Measurements from ENCODE around the gene LY6G5B. TPM values are rescaled to one million over a fixed set of nuclear protein-coding genes. Genes with fewer than 3 reads are reported as not detected.
A peak's percentile ranks its signal among the peaks of the same experiment; 100 is the strongest.

Gene LY6G5B
- total RNA-seq, 1 experiment from 2014 or later = 3.6 TPM

DNA sequence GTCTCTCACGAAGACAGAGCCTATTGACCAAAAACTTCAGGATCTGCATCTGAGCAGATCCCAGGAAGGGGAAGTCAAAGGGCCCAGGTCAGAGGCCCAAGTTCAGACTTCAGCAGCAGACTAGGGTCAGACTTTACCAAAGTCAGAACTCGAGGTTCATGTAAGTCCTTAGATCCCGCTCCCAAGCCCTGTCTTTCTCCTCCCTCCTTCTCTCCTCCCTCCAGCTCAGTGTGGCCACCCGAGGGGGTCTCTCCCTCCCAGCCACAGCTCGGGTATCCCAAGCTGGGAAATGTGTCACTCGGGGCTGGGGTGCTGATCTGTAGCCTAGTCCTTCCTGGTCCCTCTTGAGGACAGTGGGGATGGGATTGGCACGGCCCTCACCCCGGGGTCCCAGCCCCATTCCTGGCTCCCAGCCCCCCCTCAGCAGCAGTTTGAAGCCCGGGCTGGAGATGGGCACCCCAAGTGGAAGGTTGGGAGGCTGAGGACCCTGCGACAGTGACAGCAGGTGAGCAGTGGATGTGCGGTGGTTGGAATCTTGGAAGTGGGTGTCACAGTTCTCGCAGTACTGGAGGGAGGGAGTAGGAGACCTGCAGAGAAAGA lies 7.6 kb upstream of the LY6G5B start:
- DNase-seq (ENCODE audit: low spot score) = no peak

DNA sequence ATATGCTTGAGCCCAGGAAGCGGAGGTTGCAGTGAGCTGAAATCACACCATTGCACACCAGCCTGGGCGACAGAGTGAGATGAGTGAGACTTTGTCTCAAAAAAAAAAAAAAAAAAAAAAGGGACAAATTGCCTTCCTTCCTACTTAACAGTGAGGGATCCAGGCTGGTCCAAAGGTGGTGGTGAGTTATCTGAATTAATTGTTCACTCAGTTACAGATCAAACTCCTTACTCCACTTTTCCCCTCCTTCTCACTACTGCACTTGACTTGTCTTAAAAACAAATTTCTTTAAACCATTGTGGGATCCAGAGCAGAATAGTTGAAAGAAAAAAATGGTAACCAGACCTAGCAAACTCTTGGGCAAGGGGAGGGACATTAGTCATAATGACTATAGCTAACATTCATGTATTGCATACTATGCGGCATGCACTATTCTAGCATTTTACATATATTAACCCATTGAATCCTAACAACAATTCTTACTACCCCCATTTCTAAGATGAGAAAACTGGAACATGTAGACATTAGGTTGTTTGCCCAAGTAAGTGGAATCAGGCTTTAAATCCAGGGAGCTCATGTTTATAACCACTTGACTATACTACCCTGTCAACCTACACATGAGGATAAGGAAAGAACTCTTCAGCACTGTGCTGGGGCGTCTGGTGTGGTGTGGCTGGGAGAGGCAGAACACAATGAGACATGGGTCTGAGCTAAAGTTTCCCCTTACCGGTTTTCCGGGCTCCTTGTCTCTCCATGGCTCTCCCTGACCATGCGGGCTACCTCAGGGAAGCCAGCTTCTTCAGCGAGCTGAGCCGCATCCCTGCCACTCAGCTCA lies 6.4 kb upstream of the LY6G5B start:
- no peak for DNase-seq (ENCODE audit: low spot score)

DNA sequence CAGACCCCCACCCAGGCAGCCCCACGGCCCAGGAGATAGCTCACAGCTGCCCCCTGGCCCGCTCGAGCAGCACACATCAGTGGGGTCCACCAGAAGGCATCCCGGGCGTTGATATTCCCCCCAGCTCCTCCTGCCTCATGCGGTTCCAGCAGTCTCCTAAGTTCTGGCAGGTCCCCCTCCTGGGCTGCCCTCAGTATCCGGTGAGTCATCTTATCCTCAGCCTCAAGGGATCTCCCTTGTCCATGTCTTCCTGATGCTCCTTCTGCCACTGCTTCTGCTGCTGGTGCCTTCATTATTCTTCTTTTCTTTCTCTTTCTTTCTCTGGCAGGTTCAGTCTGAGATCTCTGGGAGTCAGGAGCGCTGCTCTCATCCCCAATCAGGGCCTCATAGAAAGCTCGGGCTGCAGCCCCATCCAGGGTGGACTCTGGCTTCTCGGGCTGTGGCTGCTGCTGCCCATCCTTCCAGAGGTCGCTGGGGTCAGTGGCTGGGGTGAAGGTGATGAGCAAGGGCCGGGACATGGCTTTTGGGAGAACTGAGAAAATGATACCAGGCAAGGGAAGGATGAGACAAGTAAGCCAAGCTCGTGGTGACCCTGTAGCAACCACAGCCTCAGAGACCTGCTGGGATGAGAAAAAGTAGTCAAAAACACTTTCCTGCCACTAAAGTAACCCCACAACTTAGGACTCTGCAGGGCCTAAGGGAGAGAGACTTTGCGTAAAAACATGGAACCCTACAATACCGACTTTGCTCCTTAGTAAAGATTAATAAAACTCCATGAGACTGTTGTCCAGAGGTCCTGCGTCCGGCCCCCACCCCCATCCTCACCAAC lies 5.6 kb upstream of the LY6G5B start:
- no peak for DNase-seq (ENCODE audit: low spot score)

DNA sequence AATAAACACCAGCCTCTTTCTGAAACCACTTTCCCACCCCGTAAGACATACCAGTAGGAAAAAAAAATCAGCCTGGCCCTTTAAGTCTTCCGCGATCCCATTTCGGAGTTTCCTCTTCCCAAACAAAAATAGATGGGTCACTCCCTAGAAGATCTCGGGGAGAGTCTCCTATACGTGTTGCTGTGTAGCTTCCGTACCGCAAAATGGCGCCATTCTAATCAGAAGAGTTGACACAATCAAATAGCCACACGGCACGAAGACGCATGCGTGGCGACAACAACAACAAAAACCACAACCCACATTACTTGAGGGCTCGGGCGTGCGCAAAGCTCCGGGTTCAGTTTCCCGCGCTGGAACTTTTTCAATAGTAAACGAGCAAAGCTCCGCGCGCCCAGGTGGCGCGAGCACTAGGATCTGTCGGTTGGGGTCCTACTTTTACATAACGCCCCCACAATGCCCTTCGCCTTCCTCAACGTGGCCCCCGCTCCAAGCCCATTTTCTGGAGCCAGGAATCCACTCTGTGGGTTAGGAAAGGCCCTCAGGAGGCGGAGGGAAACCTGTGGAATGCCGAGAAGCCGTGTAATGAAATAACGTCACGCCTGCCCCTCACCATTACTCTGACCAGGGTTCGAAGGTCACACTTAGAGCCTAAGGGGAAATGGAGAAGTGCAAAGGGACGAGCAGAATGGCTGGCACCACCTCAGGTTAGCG lies 4.8 kb upstream of the LY6G5B start, which contains the start of gene GPANK1:
GPANK1 (minus strand) TSS at position 208 of the 711 bp plus-strand sequence. CDS start 519 bp downstream, outside the sequence.
- peak; percentile 91 for DNase-seq (ENCODE audit: low spot score)

DNA sequence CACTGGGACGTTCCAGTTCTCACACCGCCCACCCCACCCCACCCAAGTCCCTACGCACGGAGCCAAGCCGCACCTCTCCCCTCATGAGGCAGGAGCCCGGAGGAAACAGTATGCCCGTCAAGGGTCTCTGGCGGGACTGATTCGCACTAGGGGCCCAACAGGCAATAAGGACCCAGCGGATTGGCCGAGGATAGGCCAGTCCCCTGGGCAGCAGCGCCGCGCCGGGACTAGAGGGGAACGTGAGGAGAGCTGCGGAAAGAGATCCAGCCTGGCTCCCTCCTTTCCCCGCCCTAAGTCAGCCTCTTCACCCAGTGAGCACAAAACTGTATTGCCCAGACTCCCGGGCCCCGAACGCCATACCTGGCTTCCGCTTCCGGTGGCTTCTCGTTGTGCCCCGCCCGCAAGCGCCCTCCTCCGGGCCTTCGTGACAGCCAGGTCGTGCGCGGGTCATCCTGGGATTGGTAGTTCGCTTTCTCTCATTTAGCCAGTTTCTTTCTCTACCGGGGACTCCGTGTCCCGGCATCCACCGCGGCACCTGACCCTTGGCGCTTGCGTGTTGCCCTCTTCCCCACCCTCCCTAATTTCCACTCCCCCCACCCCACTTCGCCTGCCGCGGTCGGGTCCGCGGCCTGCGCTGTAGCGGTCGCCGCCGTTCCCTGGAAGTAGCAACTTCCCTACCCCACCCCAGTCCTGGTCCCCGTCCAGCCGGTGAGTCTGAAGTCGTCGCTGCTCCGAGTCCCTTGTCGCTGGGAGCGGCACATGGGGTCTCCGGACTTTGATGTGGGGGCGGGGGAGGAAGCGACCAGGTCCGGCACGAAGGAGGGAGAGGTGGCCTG lies 4.1 kb upstream of the LY6G5B start, which contains the start of gene CSNK2B:
CSNK2B (plus strand) TSS at position 580 of the 836 bp plus-strand sequence. CDS start 752 bp downstream, outside the sequence.
- peak; percentile 97 for DNase-seq (ENCODE audit: low spot score)

DNA sequence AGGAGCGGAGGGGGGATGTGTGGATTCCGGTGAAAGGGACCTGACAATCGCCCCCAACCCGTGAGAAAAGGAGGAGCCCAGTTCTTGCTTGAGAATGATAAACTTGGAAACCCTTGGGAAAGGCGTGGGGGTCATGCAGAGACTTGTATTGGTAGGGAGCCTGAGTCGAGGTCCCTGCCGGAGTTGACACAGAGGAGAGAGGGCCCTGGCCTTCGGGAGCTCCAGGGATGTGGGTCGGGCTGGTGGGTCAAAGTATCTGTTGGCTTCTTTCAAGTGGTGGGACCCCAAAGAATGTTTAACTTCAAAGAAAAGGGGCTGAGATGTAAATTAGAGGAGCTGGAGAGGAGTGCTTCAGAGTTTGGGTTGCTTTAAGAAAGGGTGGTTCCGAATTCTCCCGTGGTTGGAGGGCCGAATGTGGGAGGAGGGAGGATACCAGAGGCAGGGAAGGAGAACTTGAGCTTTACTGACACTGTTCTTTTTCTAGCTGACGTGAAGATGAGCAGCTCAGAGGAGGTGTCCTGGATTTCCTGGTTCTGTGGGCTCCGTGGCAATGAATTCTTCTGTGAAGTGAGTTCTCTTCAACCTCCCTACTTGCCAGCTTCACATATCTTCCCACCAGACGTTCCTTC lies 3.3 kb upstream of the LY6G5B start:
- no peak for DNase-seq (ENCODE audit: low spot score)

DNA sequence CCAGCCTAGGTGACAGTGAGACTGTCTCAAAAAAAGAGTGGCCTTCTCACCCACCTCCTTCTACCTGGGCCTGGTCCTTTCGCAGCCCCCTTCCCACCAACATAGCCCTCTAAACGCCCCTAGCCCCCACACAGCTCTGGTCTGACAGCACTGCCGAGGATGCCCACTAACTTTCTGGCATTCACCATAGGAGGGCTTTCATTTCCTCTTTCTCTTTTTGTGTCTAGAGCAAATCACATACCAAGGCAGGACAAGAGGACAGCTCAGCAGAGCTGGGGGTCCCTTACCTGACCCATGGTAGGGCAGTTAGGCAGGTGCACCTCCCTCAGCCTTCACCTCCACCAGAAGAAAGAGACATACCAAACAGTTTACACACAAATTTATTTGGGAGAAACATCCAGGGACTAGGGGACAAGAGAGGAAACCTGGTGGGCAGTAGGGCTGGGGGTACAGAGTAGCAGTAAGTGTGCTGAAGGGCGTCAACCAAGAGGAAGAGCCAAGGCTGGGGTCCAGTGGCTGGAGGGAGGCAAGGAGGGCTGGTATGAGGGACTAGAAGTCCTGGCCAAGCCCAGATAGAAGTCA lies 6.6 kb downstream of the LY6G5B start:
- DNase-seq (ENCODE audit: low spot score) = no peak

DNA sequence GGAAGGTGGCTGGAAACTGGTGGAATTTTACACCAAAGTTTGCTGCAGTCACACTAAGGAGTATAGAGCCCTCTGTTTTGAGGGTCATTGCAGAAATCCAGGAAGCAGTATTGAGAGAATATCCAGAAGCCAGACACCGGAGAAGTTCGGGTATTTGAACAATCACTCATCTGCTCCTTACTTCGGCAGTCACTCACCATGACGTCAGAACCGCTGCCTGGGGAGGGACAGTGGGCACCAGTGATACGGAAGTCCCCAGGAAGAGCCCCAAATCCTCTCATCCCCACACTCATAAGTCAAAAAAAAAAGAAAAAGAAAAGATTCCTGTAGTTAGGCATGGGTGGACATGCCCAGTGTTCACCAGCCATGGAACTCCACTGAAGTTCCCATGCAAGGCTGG lies 7.1 kb downstream of the LY6G5B start:
- no peak for DNase-seq (ENCODE audit: low spot score)

DNA sequence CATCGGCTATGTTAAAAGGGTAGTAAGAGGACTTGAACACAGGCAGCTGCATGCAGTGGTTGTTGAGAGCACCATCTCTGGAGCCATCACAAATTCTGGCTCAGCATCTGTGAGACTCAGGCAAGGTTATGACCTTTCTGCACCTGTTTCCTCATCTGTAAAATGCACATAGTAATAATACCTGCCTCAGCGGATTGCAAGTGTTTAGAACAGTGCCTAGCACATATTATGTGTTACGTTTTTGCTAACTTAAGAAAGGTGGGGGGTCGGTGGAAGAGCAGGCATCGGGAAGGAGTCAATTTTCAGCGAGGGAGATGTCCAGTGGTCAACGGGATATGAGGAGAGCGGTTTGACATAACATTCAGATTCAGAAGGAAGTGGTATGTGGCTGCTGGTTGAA lies 8.2 kb downstream of the LY6G5B start:
- no peak for DNase-seq (ENCODE audit: low spot score)

DNA sequence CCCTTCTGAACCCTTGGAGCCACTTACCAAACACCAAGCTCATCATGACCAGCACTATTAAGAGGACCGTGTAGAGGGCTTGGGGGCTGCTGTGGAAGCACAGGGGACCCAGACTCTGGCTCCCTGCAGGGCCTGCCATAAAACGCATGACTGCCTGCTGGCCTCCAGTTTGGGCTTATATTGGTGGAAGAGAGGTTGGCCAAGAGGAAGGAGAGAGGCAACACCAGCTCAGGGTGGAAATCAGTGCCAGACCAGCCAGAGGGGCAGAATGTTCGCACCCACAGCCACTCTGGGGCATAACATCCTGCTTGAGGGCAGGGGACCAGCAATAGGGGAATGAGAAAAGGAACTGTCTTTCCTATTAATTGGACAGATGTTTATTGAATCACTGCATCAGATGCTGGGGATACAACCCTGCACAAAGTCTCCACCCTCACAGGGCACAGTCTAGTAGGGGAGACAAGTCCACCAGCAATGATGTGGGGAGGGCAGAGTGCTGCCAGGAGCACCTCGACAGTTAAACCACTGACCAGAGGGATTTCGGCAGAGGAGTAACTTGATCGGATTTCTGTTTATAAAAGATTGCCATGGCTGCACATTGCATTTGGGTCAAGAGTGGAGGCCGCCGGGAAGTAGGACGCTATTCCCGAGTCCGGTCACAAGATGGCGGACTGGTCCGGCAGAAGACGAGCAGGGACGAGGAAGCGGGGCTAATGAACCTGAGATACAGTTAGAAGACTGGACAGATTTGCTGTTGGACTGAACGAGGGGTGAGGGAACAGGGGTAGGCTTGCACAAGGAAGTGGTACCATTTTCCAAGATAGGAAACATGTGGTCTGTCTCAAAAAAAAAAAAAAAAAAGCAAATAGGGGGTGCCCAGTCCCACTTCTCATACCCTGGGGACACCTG lies 10.7 kb downstream of the LY6G5B start, which contains the start of gene LY6G5C:
LY6G5C (minus strand) TSS at position 842 of the 909 bp plus-strand sequence; CDS start at position 148, 694 bp downstream.
- peak; percentile 90 for DNase-seq (ENCODE audit: low spot score)

DNA sequence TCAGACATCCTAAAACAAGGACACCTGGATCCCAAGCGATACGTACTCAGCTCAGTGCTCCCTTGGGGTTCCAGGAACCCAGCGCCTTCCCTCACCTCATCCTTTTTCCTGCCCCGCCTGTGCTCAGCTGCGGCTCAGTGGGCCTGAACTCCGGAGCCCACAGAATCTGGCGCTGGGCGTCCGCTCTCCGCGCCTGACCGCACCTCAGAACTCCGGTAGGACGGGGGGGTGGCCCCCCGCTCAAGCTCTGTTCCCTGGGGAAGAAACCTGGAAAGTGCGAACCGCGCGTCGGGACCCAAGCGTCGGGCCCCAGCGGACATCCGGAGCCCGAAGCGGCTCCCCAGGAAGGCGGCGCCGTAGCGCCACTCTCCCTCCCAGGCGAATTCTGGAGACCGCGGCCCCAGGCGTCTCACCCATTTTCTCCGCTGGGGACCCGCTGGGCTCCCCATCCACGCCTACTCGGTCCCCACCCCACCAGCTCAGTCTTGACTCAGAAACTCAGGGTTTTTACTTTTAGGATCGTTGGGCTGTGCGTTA lies 11.4 kb downstream of the LY6G5B start:
- peak; percentile 68 for DNase-seq (ENCODE audit: low spot score)

DNA sequence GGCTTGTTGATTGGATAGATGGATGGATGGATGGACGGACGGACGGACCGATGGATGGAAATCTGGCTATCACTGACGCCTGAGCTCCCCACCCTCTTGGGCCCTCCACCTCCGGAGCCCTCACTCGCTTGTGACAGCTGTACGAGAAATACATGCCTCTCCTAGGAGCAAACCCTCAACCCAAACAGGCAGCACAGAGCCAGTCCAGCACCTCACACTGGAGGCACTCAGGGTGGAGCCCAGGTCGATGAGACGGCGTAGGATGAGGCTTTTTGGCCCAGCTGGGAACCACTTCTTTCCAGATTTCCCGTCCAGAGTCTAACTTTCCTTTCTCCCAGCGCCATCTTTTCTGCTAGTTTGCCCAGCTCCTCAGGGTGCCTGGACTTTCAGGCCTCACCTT lies 13.8 kb downstream of the LY6G5B start:
- DNase-seq (ENCODE audit: low spot score) = no peak

DNA sequence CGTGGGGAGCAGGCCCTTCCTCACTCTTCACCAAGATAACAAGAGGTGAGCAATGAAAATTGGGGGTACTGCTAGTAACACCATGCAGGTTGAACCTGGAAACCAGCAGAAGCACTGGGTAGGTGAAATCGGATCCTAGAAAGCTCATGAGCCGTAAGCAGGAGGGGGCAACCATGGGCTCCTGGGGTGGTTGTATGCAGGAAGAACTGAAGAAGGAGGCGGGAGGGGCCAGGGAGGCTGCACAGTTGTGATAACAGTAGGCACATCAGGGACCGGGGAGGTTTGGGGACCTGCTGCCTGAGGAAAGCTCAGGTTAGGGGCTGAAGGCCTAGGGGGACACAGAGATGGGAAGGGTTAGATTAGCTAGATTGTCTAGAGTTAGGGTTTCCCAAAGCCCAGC lies 16.7 kb downstream of the LY6G5B start:
- DNase-seq (ENCODE audit: low spot score) = no peak

DNA sequence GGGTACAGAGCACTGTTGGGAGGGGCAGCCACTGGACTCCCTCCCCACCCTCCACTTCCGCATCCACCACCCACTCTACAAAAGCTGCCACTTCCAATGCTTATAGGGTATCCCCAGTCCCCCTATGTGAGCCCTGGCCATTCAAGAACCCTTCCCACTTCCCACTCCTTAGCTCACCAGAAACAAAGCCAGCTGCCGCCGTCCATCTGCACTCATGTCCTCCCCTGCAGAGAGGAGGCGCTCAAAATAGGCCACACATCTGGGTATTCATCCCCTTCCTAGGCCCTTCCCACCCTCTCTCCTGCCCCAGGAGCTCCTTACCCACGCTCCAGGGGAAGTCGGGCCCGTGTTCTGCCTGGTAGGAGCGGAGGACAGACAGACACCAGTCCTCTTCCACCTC lies 17.5 kb downstream of the LY6G5B start:
- no peak for DNase-seq (ENCODE audit: low spot score)

DNA sequence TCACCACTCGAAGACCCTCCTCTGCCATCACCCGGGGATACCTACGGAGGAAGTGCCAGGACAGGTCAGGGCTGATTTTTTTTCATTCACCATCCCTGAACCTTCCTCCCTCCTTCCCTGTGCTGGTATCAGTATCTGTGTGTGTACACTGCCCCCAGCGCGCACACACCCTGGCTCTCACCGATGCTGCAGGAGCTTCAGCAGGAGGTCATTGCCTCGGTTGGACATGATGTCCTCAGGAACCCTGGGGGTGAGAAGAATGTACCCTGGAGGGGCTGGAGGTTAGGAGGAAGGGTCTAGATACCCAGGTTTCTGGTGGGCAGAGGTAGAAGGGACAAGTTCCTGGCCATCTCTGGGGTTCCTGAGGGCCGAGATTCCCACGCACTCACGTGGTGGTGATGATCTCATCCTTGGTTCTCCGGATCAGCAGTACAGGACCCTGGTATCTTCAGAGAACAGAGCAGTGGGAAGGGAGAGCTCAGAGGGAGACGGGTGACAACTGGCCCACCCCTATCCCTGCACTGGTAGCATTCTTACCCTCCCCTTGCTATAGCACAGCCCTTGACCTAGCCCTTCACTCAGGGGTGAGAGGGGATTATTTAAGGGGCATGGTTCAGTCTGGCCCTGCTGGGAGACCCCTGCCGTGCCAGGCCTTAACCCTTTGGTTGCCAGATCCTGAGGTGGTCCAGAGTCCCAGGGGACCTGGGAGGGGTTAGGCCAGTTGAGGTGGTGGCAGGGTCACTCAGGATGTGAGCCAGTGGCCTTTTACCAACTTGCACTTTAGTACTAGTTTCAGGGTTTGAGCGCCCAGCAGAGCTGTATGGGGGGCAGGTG lies 18.3 kb downstream of the LY6G5B start:
- DNase-seq (ENCODE audit: low spot score) = no peak

DNA sequence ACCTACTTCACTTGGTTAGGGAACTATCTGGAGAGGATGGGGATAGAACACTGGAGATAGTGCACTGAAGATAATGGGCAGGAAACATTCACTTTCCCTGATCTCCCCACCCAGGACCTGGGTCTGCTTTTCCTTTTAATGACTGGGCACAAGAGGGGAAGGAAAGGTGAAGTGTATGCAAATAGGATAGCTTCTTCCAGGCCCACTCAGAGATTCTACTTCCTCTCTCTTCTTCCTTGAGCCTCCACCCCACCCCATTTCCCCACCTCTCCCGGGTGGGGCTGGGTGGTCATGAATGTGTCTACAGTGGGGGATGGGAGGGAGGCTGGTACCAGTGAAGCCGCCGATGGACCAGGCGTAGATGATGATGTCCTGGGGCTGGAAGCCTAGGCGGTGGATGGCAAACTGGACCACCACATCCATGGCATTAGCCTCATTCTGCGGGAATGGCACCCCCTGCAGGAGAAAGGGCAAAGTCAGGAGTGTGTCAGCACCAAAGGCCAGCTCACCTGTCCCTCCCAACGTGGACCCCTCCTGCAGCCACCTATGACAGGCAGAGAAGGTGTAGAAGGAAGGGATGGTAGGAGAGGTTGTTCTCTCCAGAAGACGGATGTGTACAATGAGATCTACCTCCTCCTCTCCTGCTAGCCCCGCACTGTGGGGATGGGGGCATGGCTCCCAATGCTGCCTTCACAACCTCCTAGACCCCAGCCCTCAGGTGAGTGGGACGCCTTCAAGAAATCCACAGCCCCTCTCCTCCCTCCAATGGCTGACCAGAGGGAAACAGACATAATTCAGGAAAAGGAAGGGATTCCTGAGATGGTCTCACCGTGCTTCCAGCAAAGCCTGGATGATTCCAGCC lies 19.7 kb downstream of the LY6G5B start:
- DNase-seq (ENCODE audit: low spot score) = no peak

Data from HT-29 (cell line).